ENCODE results near the gene SNX11. TPM values are rescaled to one million over a fixed set of nuclear protein-coding genes. Genes with fewer than 3 reads are reported as not detected.

SNX11 gene
- polyA plus RNA-seq, 1 experiment: 27.3 TPM

DNA sequence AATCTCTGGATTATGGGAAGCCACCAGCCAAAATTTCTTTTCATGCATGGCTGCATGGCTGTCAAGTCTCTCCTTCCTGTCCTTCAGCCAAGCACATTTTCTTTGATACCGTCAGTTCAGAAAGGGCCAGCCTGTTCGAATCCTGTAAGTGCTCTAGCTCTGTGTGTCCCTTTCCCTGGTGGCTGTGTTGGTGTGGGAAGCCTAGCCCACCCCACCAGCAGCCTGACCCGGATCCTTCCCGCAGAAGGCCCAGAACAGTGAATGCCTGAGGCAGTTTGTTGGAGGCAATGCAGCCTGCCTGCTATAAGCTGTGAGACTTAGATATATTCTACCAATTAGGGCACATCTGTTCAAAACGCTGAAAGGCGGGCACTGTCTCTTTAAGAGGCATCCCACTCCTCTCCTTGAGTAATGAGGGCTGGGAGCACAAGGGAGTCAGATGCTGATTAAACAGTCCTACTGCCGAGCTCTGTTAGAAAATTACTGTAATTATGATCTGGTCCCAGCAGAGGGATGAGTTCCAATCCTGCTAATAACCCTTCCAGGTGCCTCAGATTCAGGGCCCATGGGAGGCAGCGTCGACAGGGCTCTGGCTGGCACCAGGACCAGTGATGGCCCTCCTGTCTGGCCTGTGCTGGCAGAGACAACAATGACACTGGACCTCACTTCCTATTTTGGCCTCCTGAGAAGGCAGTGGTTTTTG, 18.4 kb downstream of the SNX11 start:
- H3K27me3 ChIP-seq (ENCODE audit: control insufficient read depth, insufficient read depth, low read length): no peaks in the 10 kb centered on the region
- TF ChIP-seq, protein P1, sequence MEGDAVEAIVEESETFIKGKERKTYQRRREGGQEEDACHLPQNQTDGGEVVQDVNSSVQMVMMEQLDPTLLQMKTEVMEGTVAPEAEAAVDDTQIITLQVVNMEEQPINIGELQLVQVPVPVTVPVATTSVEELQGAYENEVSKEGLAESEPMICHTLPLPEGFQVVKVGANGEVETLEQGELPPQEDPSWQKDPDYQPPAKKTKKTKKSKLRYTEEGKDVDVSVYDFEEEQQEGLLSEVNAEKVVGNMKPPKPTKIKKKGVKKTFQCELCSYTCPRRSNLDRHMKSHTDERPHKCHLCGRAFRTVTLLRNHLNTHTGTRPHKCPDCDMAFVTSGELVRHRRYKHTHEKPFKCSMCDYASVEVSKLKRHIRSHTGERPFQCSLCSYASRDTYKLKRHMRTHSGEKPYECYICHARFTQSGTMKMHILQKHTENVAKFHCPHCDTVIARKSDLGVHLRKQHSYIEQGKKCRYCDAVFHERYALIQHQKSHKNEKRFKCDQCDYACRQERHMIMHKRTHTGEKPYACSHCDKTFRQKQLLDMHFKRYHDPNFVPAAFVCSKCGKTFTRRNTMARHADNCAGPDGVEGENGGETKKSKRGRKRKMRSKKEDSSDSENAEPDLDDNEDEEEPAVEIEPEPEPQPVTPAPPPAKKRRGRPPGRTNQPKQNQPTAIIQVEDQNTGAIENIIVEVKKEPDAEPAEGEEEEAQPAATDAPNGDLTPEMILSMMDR (IDR thresholded peaks at IDR 0.05; ENCODE audit: insufficient read depth, low read depth, low read length): no peak
- ChIA-PET POLR2A (no interaction called here), CTCF (interaction anchor here (0.7 to 3.8 kb wide), 4 partner anchors 9 to 108 kb away, joined by 3 to 24 read pairs (median 4); no protein-coding TSS in a partner anchor)
- no peak overlapping the region for H3K4me3 ChIP-seq (ENCODE audit: low read depth, low read length)
- no peak for DNase-seq (ENCODE audit: low read depth)
- H3K36me3 ChIP-seq (ENCODE audit: control insufficient read depth, insufficient read depth, low read length): peaks cover 6% of the 10 kb centered on the region

DNA sequence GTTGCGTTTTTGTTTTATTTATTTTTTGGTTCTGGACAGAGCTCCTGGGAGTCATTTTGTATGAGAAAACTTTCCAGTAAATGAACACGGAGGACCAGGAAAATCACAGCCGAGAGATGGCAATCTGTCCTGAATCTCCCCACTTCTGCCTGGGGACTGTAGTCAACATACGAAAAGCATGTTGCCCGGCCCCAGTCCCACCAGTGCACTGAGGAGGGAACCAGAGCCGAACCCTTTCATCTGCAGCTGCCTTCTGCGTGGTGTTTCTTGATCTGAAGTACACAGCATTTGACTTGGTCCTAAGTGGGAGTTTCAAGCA, 18.9 kb downstream of the SNX11 start:
- Histone ChIP-seq H3K4me3 (ENCODE audit: low read depth, low read length) (no peak overlapping the region), H3K36me3 (ENCODE audit: control insufficient read depth, insufficient read depth, low read length) (peaks cover 4% of the 10 kb centered on the region), H3K27me3 (ENCODE audit: control insufficient read depth, insufficient read depth, low read length) (no peaks in the 10 kb centered on the region)
- TF ChIP-seq, protein P1 (IDR thresholded peaks at IDR 0.05; ENCODE audit: insufficient read depth, low read depth, low read length): no peak
- CTCF ChIA-PET: interaction anchor here (0.7 to 3.8 kb wide), 5 partner anchors 9 to 108 kb away, joined by 3 to 24 read pairs (median 4); no protein-coding TSS in a partner anchor
- POLR2A ChIA-PET: no interaction called here
- DNase-seq (ENCODE audit: low read depth): no peak

DNA sequence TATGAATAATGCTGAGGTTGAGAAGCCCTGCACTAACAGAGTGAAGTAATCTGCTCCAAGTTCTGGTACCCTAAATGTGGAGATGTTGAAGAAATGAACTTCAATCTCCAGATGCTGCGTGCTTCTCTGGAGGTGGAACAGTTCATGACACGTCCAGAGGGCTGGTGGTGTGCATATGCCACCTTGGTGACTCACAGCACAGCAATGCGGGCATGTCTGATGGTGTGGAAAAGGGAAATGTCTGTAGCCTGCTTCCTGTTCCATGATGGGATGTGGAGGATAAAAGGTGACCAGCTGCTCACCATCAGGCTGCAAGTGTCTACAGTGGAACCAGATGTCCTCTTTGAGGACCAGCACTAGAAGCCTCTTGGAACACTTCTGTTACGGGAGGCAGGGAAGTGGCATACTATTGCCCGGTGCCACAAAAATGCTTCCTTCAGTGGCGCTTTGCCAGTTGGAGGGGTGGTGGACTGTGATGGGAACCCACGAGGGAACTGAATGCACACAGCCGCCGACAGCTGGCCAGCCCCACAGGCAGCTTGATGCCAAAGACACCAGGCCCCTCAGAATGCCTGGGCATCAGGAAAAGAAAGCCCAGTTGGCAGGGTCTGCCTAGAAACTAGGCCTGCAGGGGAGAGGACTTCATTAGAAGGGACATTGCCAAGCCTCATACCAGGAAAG, 19.9 kb downstream of the SNX11 start:
- TF ChIP-seq, protein P1 (IDR thresholded peaks at IDR 0.05; ENCODE audit: insufficient read depth, low read depth, low read length): no peak
- CTCF ChIA-PET: interaction anchor here (1.3 to 3.8 kb wide), 3 partner anchors 8 to 102 kb away, joined by 3 to 24 read pairs (median 5); no protein-coding TSS in a partner anchor

DNA sequence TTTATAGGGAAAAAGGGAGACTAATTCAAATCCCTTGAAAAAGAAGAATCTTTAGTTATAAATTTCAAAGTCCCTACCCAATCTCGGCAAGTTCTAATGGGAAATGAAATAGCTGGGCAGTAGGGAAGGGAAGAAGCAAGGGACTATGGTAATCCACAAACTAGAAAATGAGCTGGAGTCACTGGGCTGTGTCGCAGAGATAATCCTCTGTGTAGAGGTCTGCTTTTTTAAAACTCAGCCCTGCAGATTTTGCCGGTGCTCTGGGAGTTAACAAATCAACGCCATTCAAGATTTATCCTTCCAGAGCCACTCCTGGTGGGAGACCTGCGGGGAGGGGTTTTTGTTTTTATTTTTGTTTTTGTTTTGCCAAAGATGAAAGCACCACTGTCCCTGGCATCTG, 20.8 kb downstream of the SNX11 start:
- Histone ChIP-seq H3K4me3 (ENCODE audit: low read depth, low read length) (no peak overlapping the region), H3K36me3 (ENCODE audit: control insufficient read depth, insufficient read depth, low read length) (peaks cover 1% of the 10 kb centered on the region), H3K27me3 (ENCODE audit: control insufficient read depth, insufficient read depth, low read length) (peaks cover 2% of the 10 kb centered on the region; the same call in 1 of the 2 replicates)
- ChIA-PET CTCF (interaction anchor here (1.3 to 8.7 kb wide), 5 partner anchors 13 to 180 kb away, joined by 3 to 74 read pairs (median 5); no protein-coding TSS in a partner anchor), POLR2A (no interaction called here)
- DNase-seq (ENCODE audit: low read depth): no peak
- TF ChIP-seq, protein P1 (IDR thresholded peaks at IDR 0.05; ENCODE audit: insufficient read depth, low read depth, low read length): no peak

More for the DNA sequence above, 19.9 kb downstream of the SNX11 start:
- Histone ChIP-seq H3K27me3 (ENCODE audit: control insufficient read depth, insufficient read depth, low read length) (peaks cover 1% of the 10 kb centered on the region; the same call in 1 of the 2 replicates), H3K4me3 (ENCODE audit: low read depth, low read length) (no peak overlapping the region), H3K36me3 (ENCODE audit: control insufficient read depth, insufficient read depth, low read length) (peaks cover 1% of the 10 kb centered on the region)
- POLR2A ChIA-PET: no interaction called here
- DNase-seq (ENCODE audit: low read depth): no peak

DNA sequence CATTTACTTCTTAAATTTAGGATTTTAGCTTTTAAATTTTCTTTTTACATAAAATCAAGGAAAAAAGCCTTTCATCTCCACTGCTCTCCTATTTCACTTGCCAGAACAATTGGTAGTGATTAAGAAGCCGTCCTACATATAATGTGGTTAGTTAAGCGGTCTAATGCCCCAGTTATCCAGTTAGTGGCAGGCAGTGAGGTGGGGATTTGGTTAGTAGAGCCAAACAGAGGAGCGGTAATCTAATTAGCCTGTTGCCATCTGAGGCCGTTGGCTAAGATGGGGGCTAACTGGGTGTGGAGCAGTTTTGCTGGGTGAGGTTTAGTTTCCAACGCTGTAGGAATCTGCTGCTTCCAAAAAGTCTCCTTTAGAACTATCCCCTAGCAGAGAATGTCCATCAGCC, 22.4 kb downstream of the SNX11 start:
- no peaks in the 10 kb centered on the region; the same call in 1 of the 2 replicates for H3K36me3 ChIP-seq (ENCODE audit: control insufficient read depth, insufficient read depth, low read length)
- H3K4me3 ChIP-seq (ENCODE audit: low read depth, low read length): no peak overlapping the region
- ChIA-PET POLR2A (no interaction called here), CTCF (interaction anchor here (0.9 to 8.7 kb wide), 9 partner anchors 10 to 119 kb away, joined by 3 to 74 read pairs (median 6); no protein-coding TSS in a partner anchor)
- DNase-seq (ENCODE audit: low read depth): no peak
- peaks cover 4% of the 10 kb centered on the region for H3K27me3 ChIP-seq (ENCODE audit: control insufficient read depth, insufficient read depth, low read length)
- TF ChIP-seq, protein P1 (IDR thresholded peaks at IDR 0.05; ENCODE audit: insufficient read depth, low read depth, low read length): no peak

Data from BJ (cell line).